Endothelial cell of umbilical vein (primary cell): ENCODE results near the gene ACTL10. TPM values are rescaled to one million over a fixed set of nuclear protein-coding genes. Genes with fewer than 3 reads are reported as not detected.
A peak's percentile ranks its signal among the peaks of the same experiment; 100 is the strongest.

Source experiments
- BruUV-seq: library from RNA; stranded (reverse); fragments of 400-500 nt; replicated peaks from 2 replicates; lab custom pipeline; 2021; lab: Mats Ljungman, UMichigan
- CTCF ChIA-PET: fragments of 300-600, 350-600 bp; sonication (Branson Sonifier 250); formaldehyde crosslinking; loops from one replicate; lab custom pipeline; 2021; ENCODE audit warnings: antibody characterized with exemption, inconsistent platforms; lab: Charles Lee
- POLR2A ChIA-PET: fragments of 300-600, 350-600 bp; sonication (Branson Sonifier 250); formaldehyde crosslinking; loops from one replicate; lab custom pipeline; 2021; ENCODE audit warnings: antibody characterized with exemption, inconsistent platforms; lab: Charles Lee
- DNase-seq: peaks from one replicate; pipeline ENCODE4 v3.0.0-alpha.2; 2011; ENCODE audit warnings: low read depth, low spot score
- FAIRE-seq: peaks from 2 replicates; lab custom pipeline; 2011; peaks lifted over from hg19 to GRCh38; lab: Jason Lieb, UNC
- H2AFZ ChIP-seq: 2 replicates; pipeline ENCODE4 v1.6.0; 2012; ENCODE audit warnings: low read depth, low read length, control low read depth, inconsistent platforms
- H3K27ac ChIP-seq: 2 replicates; pipeline ENCODE4 v1.5.1; 2011; ENCODE audit warnings: low read depth, mild to moderate bottlenecking, control low read depth, low read length, moderate library complexity; ENCODE audit not compliant: insufficient read depth
- H3K27me3 ChIP-seq, 2 experiments: 2 replicates each; pipeline versions ENCODE4 v1.6.0 to v1.6.1; 2011; ENCODE audit warnings: low read length in 2 of 2, mixed read lengths in 1 of 2; ENCODE audit not compliant: control insufficient read depth in 2 of 2, insufficient read depth in 2 of 2
- H3K36me3 ChIP-seq, 2 experiments: 2 replicates in 1 of 2; 3 replicates in 1 of 2; pipeline ENCODE4 v1.5.1; 2011; ENCODE audit warnings: low read length in 2 of 2, mild to moderate bottlenecking in 1 of 2, moderate library complexity in 1 of 2; ENCODE audit not compliant: control insufficient read depth in 2 of 2, insufficient read depth in 2 of 2; ENCODE audit errors: extremely low read depth in 1 of 2
- H3K4me1 ChIP-seq: 3 replicates; pipeline ENCODE4 v1.5.1; 2011; ENCODE audit warnings: mild to moderate bottlenecking, low read length; ENCODE audit not compliant: control insufficient read depth, insufficient read depth; ENCODE audit errors: extremely low read depth
- H3K4me2 ChIP-seq: 2 replicates; pipeline ENCODE4 v1.6.1; 2011; ENCODE audit warnings: low read length, control low read depth, mixed read lengths; ENCODE audit not compliant: insufficient read depth
- H3K4me3 ChIP-seq, 3 experiments: fragments of 200-600 bp in 1 of 3; sonication (generic), shearing (Covaris generic) in 1 of 3; replicated peaks in 1 of 3; 2 replicates each; pipeline ENCODE4 v1.5.1; 2011 to 2016; ENCODE audit warnings: control low read depth in 3 of 3, low read length in 3 of 3, mild to moderate bottlenecking in 2 of 3, inconsistent platforms in 1 of 3, low read depth in 1 of 3, moderate library complexity in 1 of 3; ENCODE audit not compliant: insufficient read depth in 1 of 3
- H3K79me2 ChIP-seq: 2 replicates; pipeline ENCODE4 v1.6.0; 2012; ENCODE audit warnings: low read length, inconsistent platforms; ENCODE audit not compliant: control insufficient read depth, insufficient read depth
- H3K9ac ChIP-seq: replicated peaks from 2 replicates; pipeline ENCODE3; 2011; ENCODE audit warnings: low read length, control low read depth; ENCODE audit not compliant: insufficient read depth; ENCODE audit errors: extremely low read depth
- H3K9me1 ChIP-seq: replicated peaks from 3 replicates; pipeline ENCODE4 v1.6.0; 2011; ENCODE audit warnings: mild to moderate bottlenecking, low read length; ENCODE audit not compliant: control insufficient read depth, insufficient read depth; ENCODE audit errors: extremely low read depth
- H3K9me3 ChIP-seq: replicated peaks from 2 replicates; pipeline ENCODE4 v1.5.1; 2012; ENCODE audit warnings: low read length, inconsistent platforms; ENCODE audit not compliant: control insufficient read depth, insufficient read depth
- H4K20me1 ChIP-seq: replicated peaks from 2 replicates; pipeline ENCODE3; 2011; ENCODE audit warnings: mild to moderate bottlenecking, low read length; ENCODE audit not compliant: control insufficient read depth, insufficient read depth; ENCODE audit errors: extremely low read depth
- CTCF ChIP-seq, 2 donors: IDR thresholded peaks; 1 replicate in 1 of 2; 2 replicates in 1 of 2; pipeline ENCODE4 v1.5.1; 2011; ENCODE audit warnings: low read length in 2 of 2, mild to moderate bottlenecking in 2 of 2, moderate library complexity in 2 of 2, control low read depth in 1 of 2, inconsistent platforms in 1 of 2, low read depth in 1 of 2; ENCODE audit not compliant: insufficient read depth in 1 of 2; ENCODE audit errors: extremely low read depth in 1 of 2
- EZH2 ChIP-seq: IDR thresholded peaks from 2 replicates; pipeline ENCODE4 v1.6.1; 2012; ENCODE audit warnings: borderline replicate concordance, low read depth, mild to moderate bottlenecking, moderate library complexity, low read length, inconsistent platforms; ENCODE audit not compliant: severe bottlenecking
- FOS ChIP-seq: IDR thresholded peaks from 2 replicates; pipeline ENCODE4 v1.6.1; 2011; ENCODE audit warnings: mild to moderate bottlenecking, low read length, moderate library complexity, borderline replicate concordance; ENCODE audit not compliant: insufficient read depth
- GATA2 ChIP-seq: IDR thresholded peaks from 2 replicates; pipeline ENCODE4 v1.7.0; 2011; ENCODE audit warnings: low read depth, mild to moderate bottlenecking, moderate library complexity, mixed read lengths, low read length; ENCODE audit not compliant: insufficient read length, insufficient read depth
- JUN ChIP-seq: IDR thresholded peaks from 2 replicates; pipeline ENCODE4 v1.6.1; 2011; ENCODE audit warnings: borderline replicate concordance, low read depth; ENCODE audit not compliant: insufficient read length, insufficient read depth
- MAX ChIP-seq: IDR thresholded peaks from 2 replicates; pipeline ENCODE4 v1.6.1; 2011; ENCODE audit not compliant: insufficient read depth, insufficient read length
- MYC ChIP-seq: IDR thresholded peaks from one replicate; pipeline ENCODE4 v1.6.1; 2011; ENCODE audit warnings: mild to moderate bottlenecking, low read depth, low read length
- POLR2A ChIP-seq: IDR thresholded peaks from 2 replicates; pipeline ENCODE4 v1.6.1; 2012; ENCODE audit warnings: low read depth, mild to moderate bottlenecking, control low read depth, low read length
- POLR2AphosphoS5 ChIP-seq: IDR thresholded peaks from 2 replicates; pipeline ENCODE4 v1.6.1; 2012; ENCODE audit warnings: low read depth, mild to moderate bottlenecking, control low read depth, low read length, moderate library complexity; ENCODE audit not compliant: insufficient read depth
- dilution Hi-C: fragments of 300-500 bp; cut with MboI; formaldehyde crosslinking; loops from one replicate; pipeline ENCODE4 v1.15.0; 2019; ENCODE audit warnings: low sequenced_read_pairs; ENCODE audit not compliant: extremely low pct_ligation_motif_present
- intact Hi-C: fragments of 100-400 bp; cut with micrococcal nuclease; formaldehyde crosslinking; loops from one replicate; pipeline ENCODE4 v1.10.0; 2022
- polyA plus RNA-seq, 4 experiments: library from polyadenylated mRNA; depleted of rRNA in 3 of 4; stranded (reverse) in 3 of 4; unstranded in 1 of 4; fragments of >200 nt; gene quantifications; 2 replicates each; pipeline versions ENCODE4 v1.2.1 to v1.2.3, GENCODE V29; 2011 to 2012; ENCODE audit warnings: missing spikeins in 1 of 4
- total RNA-seq: library from RNA; stranded (reverse); gene quantifications from 2 replicates; pipeline ENCODE4 v1.2.3, GENCODE V29; 2021

The ACTL10 gene
- total and polyA plus RNA-seq, 2 donors (not counting 3 experiments of a cell fraction or from before 2014, with no cell fraction given): 0.92 to 1.4 TPM

GRCh38 chr20:33675136-33675959 lies 8.6 kb downstream of the ACTL10 start:
- Histone ChIP-seq H2AFZ (peak overlapping the region; percentile 61), H3K27me3 (no peaks in the 10 kb centered on the region), H3K36me3 (no peaks in the 10 kb centered on the region), H3K4me3 (no peak overlapping the region), H3K4me2 (peak overlapping the region; percentile 54), H3K9ac (no peak overlapping the region), H3K79me2 (no peaks in the 10 kb centered on the region), H3K9me3 (no peaks in the 10 kb centered on the region), H3K9me1 (no peaks in the 10 kb centered on the region), H3K27ac (no peak overlapping the region), H4K20me1 (no peaks in the 10 kb centered on the region), H3K4me1 (peaks cover 15% of the 10 kb centered on the region)
- TF ChIP-seq JUN (no peak), CTCF (IDR thresholded peaks at IDR 0.05; ENCODE audit: extremely low read depth in 1 of 2, insufficient read depth in 1 of 2, low read depth in 1 of 2, low read length in 2 of 2) (no peak), POLR2A (no peak), EZH2 (no peak), MAX (no peak), FOS (no peak), MYC (no peak), POLR2AphosphoS5 (no peak), GATA2 (no peak)
- ChIA-PET POLR2A (no interaction called here), CTCF (interaction anchor here (0.7 to 1.6 kb wide), 2 partner anchors 9 to 14 kb away, joined by 3 to 4 read pairs; no protein-coding TSS in a partner anchor)
- DNase-seq (no peak), FAIRE-seq (no peak)
- intact Hi-C loops (no loop called here), dilution Hi-C loops (no loop called here)
- BruUV-seq: no TSS peak
